Activated T-helper 1 cell treated with anti-CD3 and anti-CD28 coated beads, Interleukin-12 subunit alpha, Interleukin-12 subunit beta, Interleukin-2, Interleukin-4 antibody, amounts not matched to agents 30 ng/mL and 10 ng/mL and 1 ng/mL, durations not matched to agents 14 hours and 24 hours and 36 hours (primary cell): ENCODE results near the gene SLC27A4. TPM values are rescaled to one million over a fixed set of nuclear protein-coding genes. Genes with fewer than 3 reads are reported as not detected.

Source experiments
- DNase-seq: peaks from one replicate; pipeline ENCODE4 v3.0.0; 2021; ENCODE audit warnings: low spot score
- H3K27ac Mint-ChIP-seq: one replicate; pipeline ENCODE4 v1.8.0; 2021; ENCODE audit warnings: mild to moderate bottlenecking, mixed read lengths
- H3K27me3 Mint-ChIP-seq: one replicate; pipeline ENCODE4 v1.8.0; 2022; ENCODE audit warnings: mild to moderate bottlenecking, moderate library complexity, mixed read lengths; ENCODE audit not compliant: insufficient read depth
- H3K36me3 Mint-ChIP-seq: one replicate; pipeline ENCODE4 v1.8.0; 2021; ENCODE audit warnings: low read depth, mixed read lengths
- H3K4me1 Mint-ChIP-seq: one replicate; pipeline ENCODE4 v1.8.0; 2021; ENCODE audit warnings: low read depth, mixed read lengths
- H3K4me3 Mint-ChIP-seq: one replicate; pipeline ENCODE4 v1.8.0; 2021; ENCODE audit warnings: mild to moderate bottlenecking, moderate library complexity, mixed read lengths
- H3K9me3 Mint-ChIP-seq: one replicate; pipeline ENCODE4 v1.8.0; 2021; ENCODE audit warnings: mixed read lengths
- intact Hi-C: fragments of 100-400 bp; cut with micrococcal nuclease; formaldehyde crosslinking; loops from one replicate; pipeline ENCODE4 v1.15.1; 2024
- total RNA-seq: library from RNA; stranded (reverse); gene quantifications from 2 replicates; pipeline ENCODE4 v1.2.3, GENCODE V29; 2022

Gene SLC27A4
- total RNA-seq, 1 donor from 2014 or later = 43.2 TPM

DNA sequence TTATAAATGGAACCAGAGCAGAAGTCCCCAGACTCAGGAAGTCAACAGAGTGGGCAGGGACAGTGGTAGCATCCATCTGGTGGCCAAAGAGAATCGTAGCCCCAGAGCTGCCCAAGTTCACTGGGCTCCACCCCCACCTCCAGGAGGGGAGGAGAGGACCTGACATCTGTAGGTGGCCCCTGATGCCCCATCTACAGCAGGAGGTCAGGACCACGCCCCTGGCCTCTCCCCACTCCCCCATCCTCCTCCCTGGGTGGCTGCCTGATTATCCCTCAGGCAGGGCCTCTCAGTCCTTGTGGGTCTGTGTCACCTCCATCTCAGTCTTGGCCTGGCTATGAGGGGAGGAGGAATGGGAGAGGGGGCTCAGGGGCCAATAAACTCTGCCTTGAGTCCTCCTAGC is 20.5 kb downstream of the SLC27A4 start:
- no peak for DNase-seq
- Mint-ChIP-seq H3K27ac (no peak overlapping the region), H3K4me1 (peaks cover 18% of the 10 kb centered on the region), H3K36me3 (peaks cover 2% of the 10 kb centered on the region), H3K4me3 (no peak overlapping the region), H3K9me3 (no peaks in the 10 kb centered on the region), H3K27me3 (no peaks in the 10 kb centered on the region)
- intact Hi-C loops = no loop called here

GRCh38 chr9:128361296-128361985 is 21.1 kb downstream of the SLC27A4 start:
- peak overlapping the region; percentile 79 for H3K4me3 Mint-ChIP-seq
- peaks cover 18% of the 10 kb centered on the region for H3K4me1 Mint-ChIP-seq
- peak overlapping the region; percentile 33 for H3K27ac Mint-ChIP-seq
- H3K27me3 Mint-ChIP-seq = no peaks in the 10 kb centered on the region
- H3K36me3 Mint-ChIP-seq = no peaks in the 10 kb centered on the region
- intact Hi-C loops = no loop called here
- no peak for DNase-seq
- no peaks in the 10 kb centered on the region for H3K9me3 Mint-ChIP-seq

- intact Hi-C loops = loop anchor here (1.0 to 2.0 kb wide), 6 partner anchors 9 to 143 kb away; partner anchors contain the start of genes CERCAM, COQ4, GLE1 and TRUB2
- no peaks in the 10 kb centered on the region for H3K36me3 Mint-ChIP-seq
- H3K27me3 Mint-ChIP-seq = no peaks in the 10 kb centered on the region
- H3K27ac Mint-ChIP-seq = peak overlapping the region; percentile 23
- no peaks in the 10 kb centered on the region for H3K9me3 Mint-ChIP-seq
- DNase-seq = peak; percentile 52
- peaks cover 18% of the 10 kb centered on the region for H3K4me1 Mint-ChIP-seq
- peak overlapping the region; percentile 79 for H3K4me3 Mint-ChIP-seq
Observed at GRCh38 chr9:128361986-128362646, 21.8 kb downstream of the SLC27A4 start.

DNA sequence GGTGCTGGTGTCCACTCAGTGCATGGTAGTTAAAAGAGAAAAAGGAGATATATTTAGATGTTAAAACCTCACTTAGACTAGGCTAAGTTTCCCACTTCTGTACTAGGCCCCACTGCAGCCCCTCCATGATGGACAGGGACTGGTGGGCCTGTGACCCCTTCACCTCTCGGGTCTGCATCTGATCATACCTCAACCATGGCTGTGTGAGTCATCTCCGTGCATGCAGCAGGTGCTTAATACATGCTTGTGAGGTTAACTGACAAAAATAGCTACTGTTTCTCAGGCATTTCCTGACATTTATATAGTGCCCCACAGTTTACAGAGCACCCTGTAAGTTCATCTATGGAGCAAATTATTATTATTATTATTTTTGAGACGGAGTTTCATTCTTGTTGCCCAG is 22.4 kb downstream of the SLC27A4 start:
- no peak overlapping the region for H3K4me3 Mint-ChIP-seq
- H3K27ac Mint-ChIP-seq = no peak overlapping the region
- H3K4me1 Mint-ChIP-seq = peaks cover 18% of the 10 kb centered on the region
- intact Hi-C loops = loop anchor here (1.0 to 2.0 kb wide), 6 partner anchors 9 to 142 kb away; partner anchors contain the start of genes CERCAM, COQ4, GLE1 and TRUB2
- no peak for DNase-seq
- H3K27me3 Mint-ChIP-seq = no peaks in the 10 kb centered on the region
- no peaks in the 10 kb centered on the region for H3K36me3 Mint-ChIP-seq
- no peaks in the 10 kb centered on the region for H3K9me3 Mint-ChIP-seq

DNA sequence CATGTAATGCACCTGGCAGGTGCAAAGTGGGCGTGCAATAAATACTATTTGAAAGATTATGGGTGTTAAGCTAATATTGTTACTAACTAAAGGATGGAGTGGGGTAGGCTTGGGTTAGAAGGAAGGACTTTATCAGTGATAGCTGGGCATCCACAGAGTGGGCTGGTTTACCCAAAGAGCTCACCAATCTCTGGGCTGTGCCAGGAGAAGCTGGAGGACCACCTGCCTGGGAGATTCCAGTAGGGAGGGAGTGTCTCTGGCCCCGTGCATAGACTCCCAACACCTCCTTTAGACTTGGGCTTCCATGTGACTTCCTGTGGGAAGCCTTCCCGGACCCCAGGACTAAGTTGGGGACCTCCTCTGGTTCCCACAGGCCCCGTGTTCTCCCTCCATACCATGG is 25.2 kb downstream of the SLC27A4 start:
- peaks cover 24% of the 10 kb centered on the region for H3K4me1 Mint-ChIP-seq
- no peak for DNase-seq
- no peaks in the 10 kb centered on the region for H3K36me3 Mint-ChIP-seq
- intact Hi-C loops = no loop called here
- no peak overlapping the region for H3K4me3 Mint-ChIP-seq
- no peak overlapping the region for H3K27ac Mint-ChIP-seq
- no peaks in the 10 kb centered on the region for H3K9me3 Mint-ChIP-seq
- H3K27me3 Mint-ChIP-seq = no peaks in the 10 kb centered on the region

GRCh38 chr9:128369024-128369706 is 28.8 kb downstream of the SLC27A4 start:
- Mint-ChIP-seq H3K36me3 (peaks cover 13% of the 10 kb centered on the region), H3K4me3 (peak overlapping the region; percentile 12), H3K9me3 (no peaks in the 10 kb centered on the region), H3K4me1 (peaks cover 33% of the 10 kb centered on the region), H3K27ac (no peak overlapping the region), H3K27me3 (no peaks in the 10 kb centered on the region)
- intact Hi-C loops = no loop called here
- no peak for DNase-seq

DNA sequence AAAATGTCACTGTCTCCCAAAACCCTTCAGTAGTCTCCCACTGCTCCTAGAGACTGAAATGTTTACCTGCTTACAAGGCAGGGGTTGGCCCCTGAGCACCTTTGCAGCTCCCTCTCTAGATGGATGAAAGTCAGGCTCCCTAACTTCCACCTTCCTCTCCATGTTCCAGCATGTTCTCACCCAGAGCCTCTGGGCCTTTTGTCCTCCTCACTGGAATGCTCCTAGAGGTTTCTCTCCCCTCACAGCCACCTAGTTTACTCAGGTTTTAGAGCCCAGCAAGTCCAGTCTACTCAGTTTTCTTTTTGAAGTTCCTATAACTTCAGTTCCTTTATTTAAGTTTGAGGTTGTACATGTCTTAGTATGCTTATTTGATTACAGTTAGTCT is 30.0 kb downstream of the SLC27A4 start:
- Mint-ChIP-seq H3K27ac (peak overlapping the region; percentile 94), H3K4me3 (peak overlapping the region; percentile 96), H3K36me3 (peaks cover 13% of the 10 kb centered on the region), H3K4me1 (peaks cover 33% of the 10 kb centered on the region), H3K9me3 (no peaks in the 10 kb centered on the region), H3K27me3 (no peaks in the 10 kb centered on the region)
- no peak for DNase-seq
- intact Hi-C loops = loop anchor here (2.0 to 5.0 kb wide), 2 partner anchors 180 to 1432 kb away; partner anchors contain the start of gene TOR1B

DNA sequence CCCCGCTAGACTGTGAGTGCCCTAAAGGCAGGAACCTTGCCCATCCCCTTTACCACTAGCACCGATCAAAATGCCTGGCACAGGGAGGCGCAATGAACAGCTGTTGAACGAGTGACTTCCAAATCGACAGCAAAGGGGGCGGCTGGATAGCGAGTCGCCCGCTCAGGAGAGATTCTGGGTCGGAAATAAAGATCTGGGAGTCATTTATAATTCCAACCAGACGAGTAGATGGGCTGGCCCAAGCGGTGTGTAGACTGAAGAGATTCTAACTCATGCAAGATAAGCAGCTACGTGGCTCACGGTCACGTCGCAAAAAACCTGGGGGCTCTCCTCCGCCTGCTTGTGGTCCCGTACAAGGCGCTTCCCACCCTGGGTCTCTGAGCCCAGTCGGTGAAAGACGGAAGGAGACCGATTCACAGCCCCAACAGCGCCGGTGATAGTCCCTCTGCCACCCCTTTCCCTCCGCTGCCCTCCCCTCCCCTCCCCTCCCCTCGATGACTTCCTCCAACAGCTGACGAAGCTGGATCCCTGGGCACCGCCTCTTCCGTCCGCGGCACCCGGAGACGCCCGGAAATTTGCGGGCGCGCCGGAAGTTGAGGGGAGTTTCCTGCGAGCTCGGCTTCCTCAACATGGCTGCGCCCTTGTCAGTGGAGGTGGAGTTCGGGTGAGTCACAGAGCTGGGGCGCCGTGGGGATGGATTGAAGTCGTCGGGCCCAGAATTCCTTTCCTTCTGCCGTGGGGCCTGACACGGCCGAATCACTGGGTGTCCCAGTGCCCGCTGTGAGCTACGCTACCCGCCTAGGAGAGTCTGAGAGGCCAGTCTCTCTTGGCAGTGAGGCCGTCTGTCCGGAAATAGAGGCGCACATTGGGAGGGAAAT is 30.7 kb downstream of the SLC27A4 start, which contains the start of gene URM1:
URM1 (plus strand) TSS at position 623 of the 878 bp plus-strand sequence; CDS start at position 630, 7 bp downstream.
- intact Hi-C loops = loop anchor here (1.0 to 5.0 kb wide), 11 partner anchors 9 to 1431 kb away; partner anchors contain the start of genes CERCAM, COQ4, GLE1 and GOLGA2
- Mint-ChIP-seq H3K27ac (peak within 1 kb of the TSS; percentile 94), H3K4me3 (peak within 1 kb of the TSS; percentile 96), H3K4me1 (peaks cover 33% of the 10 kb centered on the region), H3K9me3 (no peaks in the 10 kb centered on the region), H3K36me3 (peaks cover 14% of the 10 kb centered on the region), H3K27me3 (no peaks in the 10 kb centered on the region)
- peak; percentile 96 for DNase-seq

DNA sequence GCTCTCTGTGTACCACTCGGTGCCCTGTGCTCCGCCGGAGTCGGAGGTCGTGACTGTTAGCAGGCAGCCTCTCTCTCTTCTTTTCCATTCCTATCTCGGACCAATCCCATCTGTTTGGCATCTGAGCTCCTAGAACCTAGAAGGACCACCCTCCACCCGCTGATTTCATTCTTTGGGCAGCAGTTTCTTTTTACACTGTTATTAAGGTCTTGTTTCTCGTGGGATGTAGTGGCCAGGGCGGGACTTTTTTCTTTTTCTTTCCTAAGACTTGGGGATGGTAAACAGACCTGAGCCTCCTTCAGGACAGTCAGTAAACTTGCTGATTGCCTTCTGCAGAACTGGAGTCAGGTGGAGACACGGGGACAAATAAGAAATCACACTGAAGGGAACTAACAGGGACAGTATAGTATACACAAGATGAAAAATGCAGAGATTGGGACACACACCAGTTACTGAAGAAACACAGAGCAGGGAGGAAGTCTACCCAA is 31.3 kb downstream of the SLC27A4 start:
- no peak for DNase-seq
- Mint-ChIP-seq H3K27ac (peak overlapping the region; percentile 94), H3K27me3 (no peaks in the 10 kb centered on the region), H3K9me3 (no peaks in the 10 kb centered on the region), H3K4me3 (peak overlapping the region; percentile 96), H3K36me3 (peaks cover 14% of the 10 kb centered on the region), H3K4me1 (peaks cover 33% of the 10 kb centered on the region)
- intact Hi-C loops = loop anchor here (1.0 to 5.0 kb wide), 11 partner anchors 9 to 1431 kb away; partner anchors contain the start of genes CERCAM, COQ4, GLE1 and GOLGA2

- Mint-ChIP-seq H3K4me3 (peak overlapping the region; percentile 96), H3K4me1 (peaks cover 33% of the 10 kb centered on the region), H3K36me3 (peaks cover 14% of the 10 kb centered on the region), H3K9me3 (no peaks in the 10 kb centered on the region), H3K27me3 (no peaks in the 10 kb centered on the region), H3K27ac (peak overlapping the region; percentile 94)
- intact Hi-C loops = loop anchor here (5.0 kb wide), 1 partner anchor 1430 kb away; the partner anchor contains the start of gene TOR1B
- no peak for DNase-seq
Observed at GRCh38 chr9:128372188-128372641, 31.9 kb downstream of the SLC27A4 start.

DNA sequence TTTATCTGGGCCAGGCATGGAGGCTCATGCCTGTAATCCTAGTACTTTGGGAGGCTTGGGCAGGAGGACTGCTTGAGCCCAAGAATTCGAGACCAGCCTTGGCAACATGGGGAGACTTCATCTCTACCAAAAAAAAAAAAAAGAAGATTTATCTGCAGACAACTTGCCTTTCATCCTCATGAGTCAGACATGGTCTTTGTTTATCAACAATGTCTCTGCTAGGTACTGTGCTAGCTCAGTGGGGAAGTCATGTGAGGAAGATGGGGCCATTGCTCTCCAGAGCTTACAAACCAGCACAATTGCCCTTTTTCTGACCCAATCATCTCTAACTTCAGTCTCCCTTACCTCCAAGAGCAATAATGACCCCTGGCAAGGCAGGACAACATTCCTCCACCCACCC is 32.5 kb downstream of the SLC27A4 start:
- DNase-seq = no peak
- H3K27ac Mint-ChIP-seq = peak overlapping the region; percentile 40
- peak overlapping the region; percentile 96 for H3K4me3 Mint-ChIP-seq
- intact Hi-C loops = loop anchor here (5.0 kb wide), 1 partner anchor 1430 kb away; the partner anchor contains the start of gene TOR1B
- peaks cover 14% of the 10 kb centered on the region for H3K36me3 Mint-ChIP-seq
- H3K9me3 Mint-ChIP-seq = no peaks in the 10 kb centered on the region
- peaks cover 33% of the 10 kb centered on the region for H3K4me1 Mint-ChIP-seq
- no peaks in the 10 kb centered on the region for H3K27me3 Mint-ChIP-seq
